HuH-7 (cell line): ENCODE data around the gene SYNE2.
"Not testable (repeated sequence)": the region's sequence is repeated elsewhere in the genome, so short reads cannot be mapped to it uniquely, and the experiment has no call there.

Source experiments
- DNase-seq: peaks from one replicate; pipeline ENCODE4 v3.0.0; 2011; ENCODE audit warnings: low spot score

The SYNE2 gene

DNA sequence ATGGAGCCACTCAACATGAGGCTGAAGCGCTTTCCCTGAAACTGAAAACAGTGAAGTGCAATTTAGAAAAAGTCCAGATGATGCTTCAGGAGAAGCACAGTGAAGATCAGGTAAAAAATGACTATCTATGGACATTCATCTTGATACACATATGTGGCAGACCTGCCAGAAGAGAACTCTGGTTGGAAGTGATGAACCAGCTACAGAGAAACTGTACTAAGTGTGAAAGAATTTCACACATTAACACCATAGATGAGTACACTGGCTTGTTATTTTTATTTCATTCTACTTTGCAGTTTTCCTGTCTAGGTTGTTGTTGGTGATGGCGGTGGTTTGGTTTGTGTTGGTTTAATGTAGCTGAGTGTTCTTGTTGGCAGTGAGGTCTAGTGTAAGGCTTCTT lies 266.7 kb downstream of the SYNE2 start:
- DNase-seq = no peak

DNA sequence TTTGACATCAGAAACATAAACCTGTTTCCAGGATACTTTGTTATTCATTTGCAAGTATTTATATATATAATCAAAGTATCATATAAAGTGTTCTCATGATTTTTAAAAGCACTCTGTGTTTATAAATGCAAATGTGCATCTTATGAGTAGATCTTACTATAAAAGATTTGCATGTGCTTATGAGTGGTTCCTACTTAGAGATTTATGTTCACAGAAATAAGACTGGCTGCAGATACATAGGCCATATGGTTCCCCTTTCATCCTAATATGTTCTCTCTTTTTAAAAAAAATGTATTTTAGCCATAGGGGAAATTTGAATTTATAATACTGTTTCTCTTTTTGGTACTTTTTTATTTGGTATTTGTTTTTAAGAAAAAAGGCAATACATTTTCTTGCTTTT lies 267.2 kb downstream of the SYNE2 start:
- DNase-seq = no peak

DNA sequence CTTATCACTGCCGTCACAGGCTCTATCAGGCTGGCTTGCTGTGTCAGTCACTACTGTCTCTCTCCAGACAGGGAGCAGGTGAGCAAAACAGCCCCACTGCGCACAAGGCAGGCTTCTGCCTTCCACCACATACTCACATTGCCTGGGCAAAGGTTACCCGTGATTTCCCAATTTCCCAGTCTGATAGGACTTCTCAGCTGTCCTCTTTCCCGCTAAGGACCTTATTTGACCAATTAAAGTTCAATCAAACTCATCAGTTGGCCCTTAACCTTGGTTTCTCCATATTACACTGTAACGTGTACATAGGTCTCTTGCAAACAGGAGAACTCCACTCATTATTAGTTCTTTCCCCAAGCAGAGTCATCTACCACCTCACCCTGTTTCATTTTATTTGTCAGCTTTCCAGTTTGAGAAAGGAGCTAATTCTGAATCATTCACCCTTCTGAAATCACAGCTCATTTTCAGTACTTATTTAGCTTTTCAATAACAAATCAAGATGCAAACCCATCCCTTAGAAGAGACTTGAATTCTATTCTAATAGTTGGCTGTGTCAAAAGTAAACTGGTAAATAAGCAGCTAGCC lies 270.5 kb downstream of the SYNE2 start:
- no peak for DNase-seq

DNA sequence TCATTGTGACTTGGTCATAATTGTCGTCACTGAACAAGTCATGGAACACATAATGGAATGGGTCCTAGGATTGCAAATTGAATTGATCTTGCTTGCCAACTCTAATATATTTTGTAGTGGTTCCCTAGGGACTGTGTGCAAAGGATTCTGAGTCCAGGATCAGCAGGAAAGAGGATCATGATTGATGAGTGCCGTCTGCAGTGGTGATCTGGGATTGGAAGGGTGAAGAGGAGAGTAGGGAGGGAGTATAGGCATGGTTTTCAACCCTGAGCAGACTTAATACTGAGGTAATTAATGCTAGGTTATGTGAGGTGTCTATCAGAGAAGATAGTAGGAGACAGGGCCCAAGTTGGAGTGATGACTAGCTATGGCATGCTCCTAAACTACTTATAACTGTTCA lies 272.5 kb downstream of the SYNE2 start:
- no peak for DNase-seq

DNA sequence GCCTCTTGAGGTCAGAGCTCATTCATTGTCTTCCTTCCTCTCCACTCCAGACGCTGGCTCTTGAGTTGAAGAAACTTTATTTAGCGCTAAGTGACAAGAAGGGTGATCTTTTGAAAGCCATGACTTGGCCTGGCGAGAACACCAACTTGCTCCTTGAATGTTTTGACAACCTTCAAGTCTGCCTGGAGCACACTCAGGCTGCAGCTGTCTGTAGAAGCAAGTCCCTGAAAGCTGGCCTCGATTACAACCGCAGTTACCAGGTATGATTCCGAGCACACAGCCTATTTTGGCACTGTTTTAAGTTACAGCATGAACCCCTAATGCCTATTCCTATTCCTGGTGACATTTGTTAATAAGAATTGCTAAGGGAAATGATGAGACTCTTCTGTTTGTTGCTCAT lies 273.7 kb downstream of the SYNE2 start:
- no peak for DNase-seq

DNA sequence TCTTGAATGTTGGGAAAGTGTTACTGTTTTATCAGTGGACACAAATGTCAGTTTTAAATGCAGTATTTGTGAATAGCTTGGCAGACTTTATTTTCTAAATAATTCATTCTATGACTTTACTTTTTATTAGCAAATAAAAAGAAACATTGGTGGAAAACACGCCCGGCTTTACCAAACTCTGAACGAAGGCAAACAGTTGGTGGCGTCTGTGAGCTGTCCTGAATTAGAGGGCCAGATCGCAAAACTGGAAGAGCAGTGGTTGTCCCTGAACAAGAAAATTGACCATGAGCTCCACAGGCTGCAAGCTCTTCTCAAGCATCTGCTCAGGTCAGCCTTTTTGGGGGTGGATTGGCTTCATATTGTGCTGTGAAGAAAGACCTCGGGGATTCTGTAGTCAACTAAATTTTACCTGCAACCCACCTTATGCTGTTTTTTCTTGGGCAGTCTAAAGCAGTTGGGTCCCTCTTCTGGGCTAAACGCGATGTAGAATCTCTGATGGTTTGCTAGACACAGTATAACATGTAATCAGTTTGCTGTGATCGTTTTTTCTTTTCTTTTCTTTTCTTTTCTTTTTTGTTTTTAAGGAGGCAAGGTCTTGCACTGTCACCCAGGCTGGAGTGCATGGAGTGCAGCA lies 285.0 kb downstream of the SYNE2 start:
- DNase-seq = no peak

DNA sequence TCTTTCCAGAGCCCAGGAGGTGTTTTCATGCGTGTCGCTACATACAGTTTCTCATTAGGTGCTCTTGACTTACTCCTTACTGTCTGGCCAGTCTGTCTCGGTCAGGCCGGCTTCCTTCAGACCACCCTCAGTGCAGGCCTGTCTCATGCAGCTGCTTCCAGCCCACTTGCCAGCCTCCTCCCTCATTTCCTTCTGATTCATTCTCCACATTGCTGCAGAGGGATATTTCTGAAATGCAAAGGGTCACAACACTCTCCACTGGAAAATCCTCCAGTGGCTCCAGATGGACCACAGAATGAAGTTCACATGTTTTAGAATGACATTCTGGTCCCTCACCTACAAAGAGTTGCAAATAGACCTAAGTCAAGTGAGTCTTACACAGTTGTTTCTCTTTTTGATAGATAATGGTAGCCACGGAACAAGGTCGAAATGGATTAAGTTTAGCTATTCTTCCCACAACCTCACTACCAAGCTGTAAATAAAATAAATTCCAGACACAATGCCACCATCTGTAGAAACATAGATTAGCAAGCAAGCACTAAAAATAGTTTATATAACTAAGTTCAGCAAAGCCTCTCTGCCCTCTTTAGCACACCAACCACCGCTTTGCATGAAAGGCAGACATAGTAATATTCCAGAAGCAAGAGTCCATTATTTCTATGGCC lies 294.5 kb downstream of the SYNE2 start:
- DNase-seq = no peak

DNA sequence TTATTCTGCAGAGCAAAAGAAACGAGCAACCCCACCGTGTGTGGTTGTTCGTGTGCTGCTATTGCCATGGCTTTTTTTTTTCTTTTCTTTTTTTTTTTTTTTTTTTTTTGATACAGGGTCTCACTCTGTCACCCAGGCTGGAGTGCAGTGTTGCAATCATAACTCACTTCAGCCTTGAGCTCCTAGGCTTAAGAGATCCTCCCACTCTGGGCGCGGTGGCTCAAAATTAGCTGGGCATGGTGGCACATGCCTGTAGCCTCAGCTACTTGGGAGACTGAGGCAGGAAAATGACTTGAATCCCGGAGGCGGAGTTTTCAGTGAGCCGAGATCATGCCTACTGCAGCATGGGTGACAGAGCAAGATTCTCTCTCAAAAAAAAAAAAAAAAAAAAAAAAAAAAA lies 297.1 kb downstream of the SYNE2 start:
- DNase-seq = no peak

DNA sequence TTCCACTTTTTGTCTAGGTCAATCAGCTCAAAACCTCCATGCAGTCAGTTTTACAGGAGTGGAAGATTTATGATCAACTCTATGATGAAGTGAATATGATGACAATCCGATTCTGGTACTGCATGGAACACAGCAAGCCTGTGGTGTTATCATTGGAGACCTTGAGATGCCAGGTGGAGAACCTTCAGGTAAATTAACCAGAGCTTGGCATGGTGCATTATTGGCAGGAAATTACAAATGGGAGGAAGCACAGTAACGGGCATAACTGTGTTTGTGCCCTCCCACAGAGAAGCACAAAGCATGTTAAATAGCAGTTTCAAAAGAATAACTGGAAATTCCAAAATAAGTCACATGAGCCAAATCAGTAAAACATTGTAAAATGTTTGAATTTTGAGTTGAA lies 305.8 kb downstream of the SYNE2 start:
- no peak for DNase-seq

DNA sequence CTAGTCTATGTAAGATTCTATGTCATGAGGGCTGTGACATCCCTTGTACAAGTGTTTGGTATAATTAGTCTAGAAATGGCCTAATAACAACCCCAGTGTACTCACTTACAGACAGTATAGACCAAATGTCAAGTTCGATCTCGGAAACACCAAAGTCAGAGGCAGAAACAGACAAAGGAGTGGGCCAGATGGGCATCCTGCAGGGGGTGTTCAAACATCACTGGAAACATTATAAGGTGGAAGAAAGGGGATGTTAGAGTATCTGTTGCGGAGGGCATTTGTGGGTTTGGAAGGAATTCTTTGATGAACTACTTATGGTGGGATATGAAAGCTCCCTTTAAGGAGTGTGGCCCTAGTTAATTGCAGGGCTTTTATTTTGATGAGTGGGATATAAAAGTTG lies 306.8 kb downstream of the SYNE2 start:
- DNase-seq = no peak

DNA sequence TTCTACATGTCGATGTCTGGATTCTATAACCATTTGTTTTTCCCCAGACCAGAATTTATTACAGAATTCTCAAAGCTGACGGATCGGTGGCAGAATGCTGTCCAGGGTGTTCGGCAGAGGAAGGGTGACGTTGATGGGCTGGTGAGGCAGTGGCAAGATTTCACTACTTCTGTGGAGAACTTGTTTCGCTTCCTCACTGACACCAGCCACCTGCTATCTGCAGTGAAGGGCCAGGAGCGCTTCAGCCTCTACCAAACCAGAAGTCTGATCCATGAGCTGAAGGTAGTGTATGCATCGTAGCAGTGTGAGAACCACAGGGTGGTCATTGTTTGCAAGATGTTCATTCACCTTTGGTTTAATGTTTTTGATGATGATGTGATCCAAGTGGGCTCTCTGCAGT lies 317.4 kb downstream of the SYNE2 start:
- DNase-seq = no peak

DNA sequence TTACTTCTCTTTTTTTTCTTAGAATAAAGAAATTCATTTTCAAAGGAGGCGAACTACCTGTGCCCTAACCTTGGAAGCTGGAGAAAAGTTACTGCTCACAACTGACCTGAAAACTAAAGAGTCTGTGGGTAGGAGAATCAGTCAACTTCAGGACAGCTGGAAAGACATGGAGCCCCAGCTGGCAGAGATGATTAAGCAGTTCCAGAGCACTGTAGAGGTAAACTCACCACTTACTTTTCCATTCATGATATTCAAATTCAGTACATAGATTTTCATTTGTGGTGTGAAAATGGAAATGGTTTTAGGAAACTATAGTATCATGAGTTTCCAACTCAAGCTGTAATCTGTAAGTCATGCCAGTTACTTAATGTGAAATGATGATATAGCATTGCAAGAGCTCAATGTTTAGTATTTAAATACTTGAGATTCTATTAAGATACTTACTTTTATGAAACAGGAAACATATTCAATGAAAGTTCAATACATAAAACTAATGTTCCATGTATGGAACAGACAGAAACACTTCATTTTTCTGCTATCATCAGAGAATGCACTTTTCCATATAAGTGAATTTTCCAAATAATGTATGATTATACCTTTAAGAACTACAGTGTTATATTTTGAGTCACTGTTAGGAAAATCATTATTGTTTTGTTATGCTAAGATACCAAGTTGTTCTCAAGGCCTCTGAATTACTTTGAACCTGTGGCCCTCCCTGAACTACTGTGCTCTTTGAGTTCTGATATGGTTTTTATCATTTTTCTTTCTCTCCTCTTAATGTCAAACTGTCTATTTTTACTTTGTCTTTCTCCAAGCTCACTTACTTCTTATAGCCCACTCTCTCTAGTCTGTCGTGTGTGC lies 322.3 kb downstream of the SYNE2 start:
- no peak for DNase-seq

DNA sequence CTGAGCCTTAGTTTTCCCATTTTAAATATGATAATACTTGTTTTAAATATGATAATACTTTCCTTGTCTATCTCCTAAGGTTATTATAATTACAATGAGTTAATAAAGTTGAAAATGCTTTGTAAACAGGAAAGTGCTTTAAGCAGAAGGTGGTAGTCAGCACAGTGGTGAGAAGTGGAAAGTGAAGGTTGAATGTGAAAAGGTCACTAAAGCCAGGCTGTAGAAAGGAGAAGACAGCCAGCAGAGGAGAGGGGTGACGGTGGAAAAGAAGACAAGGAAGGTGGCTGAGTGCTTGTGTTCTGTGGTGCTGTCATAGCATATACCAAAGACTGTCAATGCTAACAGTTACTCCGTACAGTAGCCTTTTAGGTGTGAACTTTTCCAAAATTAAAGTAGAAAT lies 323.5 kb downstream of the SYNE2 start:
- DNase-seq = no peak

DNA sequence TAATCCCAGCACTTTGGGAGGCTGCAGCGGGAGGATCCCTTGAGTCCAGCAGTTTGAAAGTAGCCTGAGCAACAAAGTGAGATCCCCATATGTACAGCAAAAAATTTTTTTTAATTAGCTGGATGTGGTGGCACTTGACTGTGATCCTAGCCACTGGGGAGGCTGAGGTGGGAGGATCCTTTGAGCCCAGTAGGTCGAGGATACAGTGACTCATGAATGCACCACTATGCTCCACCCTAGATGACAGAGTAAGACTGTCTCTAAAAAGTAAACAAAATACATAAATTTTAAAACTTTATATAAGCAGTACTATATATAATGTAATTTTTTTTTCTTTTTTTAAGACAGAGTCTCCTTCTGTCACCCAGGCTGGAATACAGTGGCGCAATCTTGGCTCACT lies 326.0 kb downstream of the SYNE2 start:
- no peak for DNase-seq

DNA sequence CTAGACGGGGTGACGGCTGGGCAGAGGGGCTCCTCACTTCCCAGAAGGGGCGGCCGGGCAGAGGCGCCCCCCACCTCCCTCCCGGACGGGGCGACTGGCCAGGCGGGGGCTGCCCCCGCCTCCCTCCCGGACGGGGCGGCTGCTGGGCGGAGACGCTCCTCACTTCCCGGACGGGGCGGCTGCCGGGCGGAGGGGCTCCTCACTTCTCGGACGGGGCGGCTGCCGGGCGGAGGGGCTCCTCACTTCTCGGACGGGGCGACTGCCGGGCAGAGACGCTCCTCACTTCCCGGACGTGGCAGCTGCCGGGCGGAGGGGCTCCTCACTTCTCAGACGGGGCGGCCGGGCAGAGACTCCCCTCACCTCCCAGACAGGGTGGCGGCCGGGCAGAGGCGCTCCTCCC lies 330.1 kb downstream of the SYNE2 start:
- not testable (repeated sequence) for DNase-seq

DNA sequence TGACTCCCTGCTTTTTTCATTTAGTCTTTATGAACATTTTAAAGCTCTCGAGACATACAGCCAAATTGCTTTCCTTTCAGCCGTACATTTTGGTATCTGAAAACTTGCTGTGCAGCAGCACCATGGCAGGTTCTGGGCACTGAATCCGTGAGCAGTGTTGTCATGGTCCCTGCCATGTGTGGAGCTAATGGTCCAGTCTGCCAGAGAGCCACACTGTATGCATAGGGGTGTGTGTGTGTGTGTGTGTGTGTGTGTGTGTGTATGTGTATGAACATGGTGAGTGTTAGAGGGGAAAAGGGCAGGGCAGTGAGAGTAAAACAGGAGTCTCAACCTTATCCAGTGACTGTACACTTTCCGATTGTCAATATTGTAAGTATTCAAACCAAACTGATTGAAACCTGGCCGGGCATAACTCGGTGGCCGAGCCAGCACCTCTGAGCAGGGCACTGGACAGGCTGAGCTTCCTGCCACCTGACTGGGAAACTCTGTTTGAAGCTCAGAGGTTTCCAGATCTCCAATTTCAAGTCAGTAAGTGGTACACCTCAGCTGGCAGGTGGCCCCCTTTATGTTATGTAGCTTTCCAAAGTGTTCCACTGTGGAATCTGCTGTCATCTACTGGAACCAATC lies 331.4 kb downstream of the SYNE2 start:
- no peak for DNase-seq

DNA sequence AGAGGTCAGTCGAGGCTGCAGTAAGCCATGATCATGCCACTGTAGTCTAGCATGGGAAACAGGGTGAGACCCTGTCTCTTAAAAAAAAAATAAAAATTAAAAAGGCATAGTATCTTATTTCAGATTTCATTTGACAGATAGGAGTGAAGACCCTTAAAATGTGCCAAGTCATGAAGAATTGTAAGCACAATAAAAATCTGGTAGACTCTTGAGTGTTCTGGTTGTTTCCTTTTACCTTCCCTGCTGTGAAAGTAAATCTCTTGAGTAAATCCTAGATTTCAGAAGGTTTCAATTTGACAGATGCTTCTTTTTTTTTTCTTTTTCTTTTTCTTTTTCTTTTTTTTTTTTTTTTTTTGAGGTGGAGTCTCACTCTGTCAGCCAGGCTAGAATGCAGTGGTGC lies 332.4 kb downstream of the SYNE2 start:
- DNase-seq = no peak

DNA sequence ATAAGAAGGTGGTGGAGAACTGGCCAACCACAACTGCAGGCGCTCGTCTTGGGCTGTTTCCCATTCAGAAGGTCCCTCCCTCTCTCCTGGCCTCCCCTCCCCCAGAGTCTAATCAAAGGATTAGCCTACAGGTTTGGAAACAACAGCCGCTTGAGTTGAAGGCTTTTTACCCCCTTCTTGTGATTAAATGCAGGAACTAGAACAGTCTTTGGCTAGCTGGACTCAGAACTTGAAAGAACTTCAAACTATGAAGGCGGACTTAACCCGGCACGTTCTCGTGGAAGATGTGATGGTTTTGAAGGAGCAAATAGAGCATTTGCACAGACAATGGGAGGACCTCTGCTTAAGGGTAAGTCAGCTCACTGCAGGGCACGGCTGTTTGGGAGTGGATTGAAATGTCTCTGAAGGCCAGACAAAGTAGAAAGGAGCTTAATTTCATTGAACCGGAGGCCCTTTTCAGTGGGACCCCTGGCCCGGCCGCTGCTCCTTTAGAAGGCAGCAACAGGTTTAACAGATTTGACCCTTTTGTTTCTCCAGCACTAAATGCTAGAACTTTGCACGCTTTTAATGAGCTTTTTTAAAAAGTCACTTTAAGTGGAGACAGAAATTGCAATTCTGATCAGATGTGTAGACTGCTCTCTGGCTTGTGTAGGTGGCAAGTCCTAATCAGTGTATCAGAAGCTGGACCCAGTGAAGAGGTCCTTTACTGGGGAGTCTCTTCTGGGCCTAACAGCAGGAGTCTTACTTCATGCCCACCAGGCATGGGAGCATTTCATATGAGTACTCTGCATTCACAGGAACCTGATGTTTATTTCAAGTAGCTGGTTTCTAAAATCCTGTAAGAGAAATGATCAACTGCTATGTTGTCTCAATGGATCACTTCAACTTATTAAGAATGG lies 333.7 kb downstream of the SYNE2 start:
- DNase-seq = no peak

DNA sequence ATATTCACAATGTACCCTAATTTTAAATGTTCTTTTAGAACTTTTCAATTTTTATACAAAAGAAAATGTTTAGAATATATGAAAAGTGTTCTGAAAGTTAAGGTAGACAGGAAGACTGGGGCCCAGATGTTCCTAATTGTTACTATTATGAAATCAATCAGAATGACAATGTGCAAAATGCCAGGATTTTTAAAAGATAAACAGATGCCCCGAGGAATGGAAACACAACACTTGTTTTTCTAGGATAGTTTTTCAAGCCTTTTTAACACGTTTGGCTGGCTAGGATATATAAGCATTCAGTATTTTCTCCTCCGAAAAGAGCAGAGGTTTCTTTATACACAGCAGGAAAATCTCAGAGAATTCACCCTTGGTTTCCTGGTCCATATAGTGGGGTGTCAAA lies 334.5 kb downstream of the SYNE2 start:
- DNase-seq = no peak

DNA sequence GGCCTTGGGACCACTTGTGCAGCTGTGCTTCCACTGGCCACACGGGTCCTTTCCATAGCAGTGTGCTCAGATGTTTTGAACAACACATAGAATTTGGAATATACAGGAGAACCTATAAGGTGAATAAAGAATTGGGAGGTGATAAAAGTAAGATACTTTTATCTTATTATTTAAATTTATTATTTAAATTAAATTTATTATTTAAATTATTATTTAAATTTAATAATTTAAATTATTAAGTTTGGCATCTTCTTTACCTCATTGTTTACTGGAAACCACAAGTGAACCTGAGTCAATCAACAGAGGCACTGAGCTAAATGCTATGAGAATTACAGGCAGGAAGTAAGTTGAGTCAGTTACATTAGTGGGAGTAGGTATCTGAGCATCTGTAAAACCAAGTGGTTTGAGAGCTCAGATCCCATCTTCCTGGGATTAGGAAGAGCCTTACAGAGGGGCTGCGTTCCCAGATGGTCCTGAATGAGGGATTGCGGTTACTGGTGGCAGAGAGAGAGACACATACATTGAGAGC lies 338.2 kb downstream of the SYNE2 start:
- no peak for DNase-seq

DNA sequence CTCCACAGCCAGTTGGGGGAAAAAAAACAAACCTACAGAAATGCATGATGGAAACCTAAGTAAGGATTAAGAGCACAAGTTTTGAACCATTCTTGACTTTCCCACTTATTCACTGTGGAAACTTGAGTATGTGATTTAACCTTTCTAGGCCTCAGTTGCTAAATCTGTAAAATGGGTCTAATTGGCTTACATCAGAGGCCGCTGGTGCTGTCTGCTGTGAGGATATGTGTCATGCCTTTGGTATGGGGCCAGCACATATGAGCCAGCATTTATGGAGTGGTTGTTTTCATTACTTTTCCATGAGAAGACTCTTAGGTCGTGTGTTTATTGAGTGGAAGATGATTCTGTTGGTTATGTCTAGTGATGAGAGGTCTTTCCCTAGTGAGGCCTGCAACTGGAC lies 339.0 kb downstream of the SYNE2 start:
- DNase-seq = no peak
